IMR-90 (cell line): ENCODE data around the gene SERPINA9. TPM values are rescaled to one million over a fixed set of nuclear protein-coding genes. Genes with fewer than 3 reads are reported as not detected.

Experiments
- ATAC-seq: fragments of 200-7000 bp; cut with Tn5 transposase; 2 replicates; pipeline ENCODE4 v1.9.1; 2020; ENCODE audit warnings: low read depth, mild to moderate bottlenecking, moderate library complexity
- BruUV-seq: library from RNA; stranded (reverse); fragments of 400-500 nt; replicated peaks from 2 replicates; lab custom pipeline; 2021; lab: Mats Ljungman, UMichigan
- CTCF ChIA-PET: fragments of 300-600 bp; formaldehyde crosslinking; extraction: SDS; loops from one replicate; lab custom pipeline; 2021; ENCODE audit warnings: antibody characterized with exemption; lab: Yijun Ruan, JAX
- POLR2A ChIA-PET: fragments of 300-600 bp; sonication (Branson Sonifier 250); formaldehyde crosslinking; loops from one replicate; lab custom pipeline; 2022; ENCODE audit warnings: antibody characterized with exemption; ENCODE audit not compliant: unreplicated experiment; lab: Charles Lee
- DNase-seq: peaks from one replicate; pipeline ENCODE4 v3.0.0; 2013
- H2AFZ ChIP-seq: replicated peaks from 2 replicates; pipeline ENCODE3; 2013; ENCODE audit warnings: low read length, mild to moderate bottlenecking; ENCODE audit not compliant: poor library complexity
- H2AK5ac ChIP-seq: 2 replicates; pipeline ENCODE4 v1.6.1; 2013; ENCODE audit warnings: low read depth, low read length, inconsistent platforms
- H2AK9ac ChIP-seq: replicated peaks from 2 replicates; pipeline ENCODE3; 2013; ENCODE audit warnings: mild to moderate bottlenecking, low read depth, low read length, moderate library complexity; ENCODE audit not compliant: poor library complexity
- H2BK120ac ChIP-seq: 2 replicates; pipeline ENCODE4 v1.6.1; 2013; ENCODE audit warnings: low read depth, low read length, inconsistent platforms
- H2BK15ac ChIP-seq: 3 replicates; pipeline ENCODE4 v1.6.1; 2013; ENCODE audit warnings: low read depth, low read length, inconsistent platforms
- H2BK20ac ChIP-seq: 2 replicates; pipeline ENCODE4 v1.6.1; 2013; ENCODE audit warnings: low read depth, mild to moderate bottlenecking, inconsistent platforms, low read length, moderate library complexity
- H2BK5ac ChIP-seq: 2 replicates; pipeline ENCODE4 v1.6.1; 2013; ENCODE audit warnings: mild to moderate bottlenecking, low read depth, low read length, inconsistent platforms; ENCODE audit not compliant: poor library complexity, severe bottlenecking
- H3K14ac ChIP-seq: replicated peaks from 2 replicates; pipeline ENCODE4 v1.6.1; 2013; ENCODE audit warnings: low read depth, low read length, inconsistent platforms
- H3K18ac ChIP-seq: 2 replicates; pipeline ENCODE4 v1.6.1; 2013; ENCODE audit warnings: low read depth, low read length, control low read depth
- H3K23ac ChIP-seq: 2 replicates; pipeline ENCODE4 v1.6.1; 2013; ENCODE audit warnings: low read depth, low read length, inconsistent platforms
- H3K27ac ChIP-seq: 2 replicates; pipeline ENCODE4 v1.5.1; 2013; ENCODE audit warnings: mild to moderate bottlenecking, control low read depth, low read length; ENCODE audit not compliant: insufficient read depth
- H3K27me3 ChIP-seq: 2 replicates; pipeline ENCODE4 v1.6.1; 2013; ENCODE audit warnings: low read length; ENCODE audit not compliant: control insufficient read depth, insufficient read depth
- H3K36me3 ChIP-seq: 2 replicates; pipeline ENCODE4 v1.6.1; 2013; ENCODE audit warnings: low read length, mixed read lengths; ENCODE audit not compliant: control insufficient read depth, insufficient read depth
- H3K4ac ChIP-seq: 2 replicates; pipeline ENCODE4 v1.6.1; 2013; ENCODE audit warnings: low read depth, low read length, inconsistent platforms
- H3K4me1 ChIP-seq: 2 replicates; pipeline ENCODE4 v1.6.1; 2013; ENCODE audit warnings: low read length, mixed read lengths; ENCODE audit not compliant: control insufficient read depth, insufficient read depth
- H3K4me2 ChIP-seq: 2 replicates; pipeline ENCODE4 v1.6.1; 2013; ENCODE audit warnings: low read depth, mild to moderate bottlenecking, control low read depth, low read length, moderate library complexity
- H3K4me3 ChIP-seq: 2 replicates; pipeline ENCODE4 v1.5.1; 2013; ENCODE audit warnings: low read depth, mild to moderate bottlenecking, control low read depth, low read length, moderate library complexity; ENCODE audit not compliant: insufficient read depth
- H3K56ac ChIP-seq: 2 replicates; pipeline ENCODE4 v1.6.1; 2013; ENCODE audit warnings: low read length, inconsistent platforms; ENCODE audit not compliant: insufficient read depth; ENCODE audit errors: extremely low read depth
- H3K79me1 ChIP-seq, 2 experiments: 2 replicates each; pipeline ENCODE4 v1.6.1; 2013; ENCODE audit warnings: low read length in 2 of 2, inconsistent platforms in 1 of 2, low read depth in 1 of 2
- H3K9ac ChIP-seq: 2 replicates; pipeline ENCODE4 v1.6.1; 2013; ENCODE audit warnings: low read depth, low read length, control low read depth
- H3K9me1 ChIP-seq: 2 replicates; pipeline ENCODE4 v1.6.1; 2013; ENCODE audit warnings: low read length, inconsistent platforms; ENCODE audit not compliant: insufficient read depth
- H3K9me3 ChIP-seq: 2 replicates; pipeline ENCODE4 v1.6.1; 2013; ENCODE audit warnings: low read length; ENCODE audit not compliant: control insufficient read depth, insufficient read depth
- H4K20me1 ChIP-seq: 2 replicates; pipeline ENCODE4 v1.6.1; 2013; ENCODE audit warnings: low read length, inconsistent platforms; ENCODE audit not compliant: insufficient read depth
- H4K5ac ChIP-seq: 2 replicates; pipeline ENCODE4 v1.6.1; 2013; ENCODE audit warnings: mild to moderate bottlenecking, low read depth, low read length, control low read depth
- H4K8ac ChIP-seq, 2 experiments: 2 replicates each; pipeline ENCODE4 v1.6.1; 2013; ENCODE audit warnings: low read depth in 2 of 2, low read length in 2 of 2, control low read depth in 1 of 2, inconsistent platforms in 1 of 2
- H4K91ac ChIP-seq: 2 replicates; pipeline ENCODE4 v1.6.1; 2013; ENCODE audit warnings: low read depth, low read length, inconsistent platforms; ENCODE audit not compliant: insufficient read depth
- BHLHE40 ChIP-seq: fragments of 150-350 bp; IDR thresholded peaks from 2 replicates; pipeline ENCODE4 v1.6.1; 2016; ENCODE audit warnings: mild to moderate bottlenecking, low read depth, low read length
- CEBPB ChIP-seq: IDR thresholded peaks from 2 replicates; pipeline ENCODE4 v1.6.1; 2012; ENCODE audit warnings: low read depth, low read length, improper control_type of control experiment
- CHD1 ChIP-seq: IDR thresholded peaks from 2 replicates; pipeline ENCODE4 v1.6.1; 2012; ENCODE audit warnings: low read depth, low read length, improper control_type of control experiment
- CTCF ChIP-seq: conservative IDR thresholded peaks from 2 replicates; pipeline ENCODE4 v1.5.1; 2012; ENCODE audit warnings: mild to moderate bottlenecking, low read depth, low read length, improper control_type of control experiment
- ELK1 ChIP-seq: fragments of 150-350 bp; IDR thresholded peaks from 2 replicates; pipeline ENCODE4 v1.6.1; 2016; ENCODE audit warnings: low read depth, mild to moderate bottlenecking, low read length, moderate library complexity, borderline replicate concordance
- FOS ChIP-seq: fragments of 150-350 bp; IDR thresholded peaks from 2 replicates; pipeline ENCODE4 v1.6.1; 2016; ENCODE audit warnings: low read depth, low read length
- MAFK ChIP-seq: IDR thresholded peaks from 2 replicates; pipeline ENCODE4 v1.6.1; 2012; ENCODE audit warnings: low read depth, low read length, improper control_type of control experiment
- MAZ ChIP-seq: IDR thresholded peaks from 2 replicates; pipeline ENCODE4 v1.6.1; 2012; ENCODE audit warnings: low read depth, mild to moderate bottlenecking, low read length, improper control_type of control experiment, moderate library complexity, borderline replicate concordance
- MXI1 ChIP-seq: IDR thresholded peaks from 2 replicates; pipeline ENCODE4 v1.6.1; 2012; ENCODE audit warnings: low read depth, mild to moderate bottlenecking, low read length, moderate library complexity, borderline replicate concordance
- NFE2L2 ChIP-seq: fragments of 150-350 bp; IDR thresholded peaks from 2 replicates; pipeline ENCODE4 v1.6.1; 2016; ENCODE audit warnings: low read depth, mild to moderate bottlenecking, low read length
- POLR2A ChIP-seq: IDR thresholded peaks from 2 replicates; pipeline ENCODE4 v1.6.1; 2012; ENCODE audit warnings: mild to moderate bottlenecking, low read depth, low read length
- RAD21 ChIP-seq: IDR thresholded peaks from 2 replicates; pipeline ENCODE4 v1.6.1; 2012; ENCODE audit warnings: low read length, improper control_type of control experiment
- RCOR1 ChIP-seq: IDR thresholded peaks from 2 replicates; pipeline ENCODE4 v1.6.1; 2012; ENCODE audit warnings: mild to moderate bottlenecking, low read length, improper control_type of control experiment; ENCODE audit not compliant: insufficient replicate concordance
- RFX5 ChIP-seq: IDR thresholded peaks from 2 replicates; pipeline ENCODE4 v1.8.0; 2012; ENCODE audit warnings: low read depth, mild to moderate bottlenecking, low read length, moderate library complexity
- SMC3 ChIP-seq: fragments of 150-350 bp; IDR thresholded peaks from 2 replicates; pipeline ENCODE4 v1.6.1; 2016; ENCODE audit warnings: low read depth, mild to moderate bottlenecking, antibody characterized with exemption, low read length, moderate library complexity
- USF2 ChIP-seq: fragments of 150-350 bp; IDR thresholded peaks from 2 replicates; pipeline ENCODE4 v1.6.1; 2017; ENCODE audit warnings: mild to moderate bottlenecking, antibody characterized with exemption, low read length, low read depth
- WGBS, 2 experiments: methylation state at CpG; one replicate each; pipeline versions ENCODE4 v1.1.5 to v1.1.7; 2013; ENCODE audit warnings: missing lambda C conversion rate in 2 of 2; ENCODE audit not compliant: insufficient read length in 1 of 2; ENCODE audit errors: extremely low coverage in 2 of 2; 5-methylcytosine and 5-hydroxymethylcytosine counted together
- dilution Hi-C: fragments of 300-500 bp; cut with HindIII; formaldehyde crosslinking; loops from one replicate; pipeline ENCODE4 v1.14.3; 2018; ENCODE audit warnings: low sequenced_read_pairs; ENCODE audit not compliant: unreplicated experiment
- in situ Hi-C: fragments of 300-500 bp; cut with MboI; formaldehyde crosslinking; loops from 3 replicates; pipeline ENCODE4 v1.14.3; 2019; ENCODE audit warnings: low sequenced_read_pairs, inconsistent platforms, mixed read lengths
- intact Hi-C: fragments of 100-400 bp; cut with micrococcal nuclease; formaldehyde crosslinking; loops from 2 replicates; pipeline ENCODE4 v1.10.0; 2022
- polyA plus RNA-seq, 3 experiments: library from polyadenylated mRNA; depleted of rRNA; stranded (reverse); fragments of >200 nt; gene quantifications; 2 replicates each; pipeline ENCODE4 v1.2.3, GENCODE V29; 2012; ENCODE audit warnings: low replicate concordance in 1 of 3
- total RNA-seq: library from RNA; depleted of rRNA; stranded (reverse); fragments of >200 nt; gene quantifications from 2 replicates; pipeline ENCODE4 v1.2.3, GENCODE V29; 2012

Gene SERPINA9
- total and polyA plus RNA-seq, 2 of the 4 experiments (the other 2 are of a cell fraction) = 0.09 to 0.18 TPM

GRCh38 chr14:94474581-94475031 is 1.4 kb downstream of the SERPINA9 start:
- H2AK9ac ChIP-seq = no peak overlapping the region
- no peak overlapping the region for H3K4me3 ChIP-seq
- intact Hi-C loops (no loop called here), dilution Hi-C loops (no loop called here), in situ Hi-C loops (no loop called here)
- WGBS, 2 experiments = 69% methylated on average over 5 of the region's 7 CpGs; no CpG with 5 or more reads in 1 of the 2 experiments
- no peaks in the 10 kb centered on the region for H3K4me1 ChIP-seq
- ChIA-PET POLR2A (no interaction called here), CTCF (interaction anchor here (1.7 kb wide), 1 partner anchor 12 kb away, joined by 6 read pairs; no protein-coding TSS in a partner anchor)
- no peak overlapping the region for H3K27ac ChIP-seq
- H3K18ac ChIP-seq = no peak overlapping the region
- no peaks in the 10 kb centered on the region for H4K20me1 ChIP-seq
- H3K4ac ChIP-seq = no peak overlapping the region
- H3K9me3 ChIP-seq = peaks cover 9% of the 10 kb centered on the region; the same call in 1 of the 2 replicates
- no peak overlapping the region for H2BK15ac ChIP-seq
- ATAC-seq = no peak
- H3K14ac ChIP-seq = no peak overlapping the region
- H4K8ac ChIP-seq = no peak overlapping the region
- H4K91ac ChIP-seq = no peak overlapping the region
- no peak overlapping the region for H3K9ac ChIP-seq
- H3K36me3 ChIP-seq = no peaks in the 10 kb centered on the region
- no peaks in the 10 kb centered on the region for H3K79me1 ChIP-seq
- H3K9me1 ChIP-seq = no peaks in the 10 kb centered on the region
- H2AK5ac ChIP-seq = no peak overlapping the region
- no peak overlapping the region for H2AFZ ChIP-seq
- H2BK5ac ChIP-seq = no peak overlapping the region
- H3K4me2 ChIP-seq = no peak overlapping the region
- DNase-seq = peak; percentile 25
- no TSS peak for BruUV-seq
- H3K27me3 ChIP-seq = no peaks in the 10 kb centered on the region
- TF ChIP-seq MAFK (no peak), USF2 (no peak), BHLHE40 (no peak), ELK1 (no peak), RFX5 (no peak), RAD21 (no peak), CTCF (no peak), CEBPB (no peak), MXI1 (no peak), RCOR1 (no peak), FOS (no peak), CHD1 (no peak), MAZ (no peak), SMC3 (no peak), POLR2A (no peak), NFE2L2 (no peak)
- H3K56ac ChIP-seq = no peak overlapping the region
- no peak overlapping the region for H2BK20ac ChIP-seq
- no peak overlapping the region for H3K23ac ChIP-seq
- H4K5ac ChIP-seq = no peak overlapping the region
- no peak overlapping the region for H2BK120ac ChIP-seq
